ENCODE data around the gene TMEM125.

The TMEM125 gene

DNA sequence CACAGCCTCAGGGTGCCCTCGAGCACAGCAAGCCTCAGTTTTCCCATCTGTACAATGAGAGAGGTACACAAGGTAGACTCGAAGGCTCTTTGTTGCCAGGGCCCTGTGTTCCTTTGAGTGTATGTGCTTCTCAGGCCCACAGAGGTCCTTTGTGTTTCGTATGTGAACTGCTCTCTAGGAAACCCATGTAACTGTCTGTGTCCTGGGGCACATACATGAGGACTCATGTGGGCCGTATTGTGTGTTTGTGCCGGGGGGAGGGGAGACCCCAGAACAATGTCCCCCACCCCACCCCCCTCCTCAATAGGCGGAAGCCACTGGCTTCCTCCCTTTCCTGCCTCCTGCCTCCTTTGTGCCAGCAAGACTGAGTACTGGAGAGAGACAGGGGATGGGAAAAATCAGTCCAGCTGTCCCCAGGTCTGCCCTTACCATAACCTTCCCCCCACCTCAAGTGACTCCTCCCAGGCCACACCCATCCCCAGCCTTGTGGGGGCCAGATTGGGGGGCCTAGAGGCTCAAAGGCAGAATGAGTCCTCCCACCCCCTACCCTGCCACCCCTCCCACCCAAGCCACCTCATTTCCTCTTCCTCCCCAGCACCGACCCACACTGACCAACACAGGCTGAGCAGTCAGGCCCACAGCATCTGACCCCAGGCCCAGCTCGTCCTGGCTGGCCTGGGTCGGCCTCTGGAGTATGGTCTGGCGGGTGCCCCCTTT is 30.8 kb downstream of the TMEM125 start, which contains the start of gene TIE1:
TSS of gene TIE1 (plus strand) at position 605 of the 717 bp plus-strand sequence. CDS start at position 695, 90 bp downstream.
- no peak for DNase-seq (ENCODE audit: low read depth)
- no peak within 1 kb of the TSS for H3K4me3 ChIP-seq (ENCODE audit: low read length)
- no peak within 1 kb of the TSS for H3K9ac ChIP-seq (ENCODE audit: low read length)
- H3K27me3 ChIP-seq (replicated peaks; ENCODE audit: control insufficient read depth, insufficient read depth, low read length): no peaks in the 10 kb centered on the region
- no peaks in the 10 kb centered on the region for H3K9me3 ChIP-seq (ENCODE audit: control insufficient read depth, low read length)
- H3K4me1 ChIP-seq (ENCODE audit: control insufficient read depth, insufficient read depth, low read length): peaks cover 38% of the 10 kb centered on the region
- H3K36me3 ChIP-seq (ENCODE audit: control insufficient read depth, insufficient read depth, low read length, severe bottlenecking): no peaks in the 10 kb centered on the region

DNA sequence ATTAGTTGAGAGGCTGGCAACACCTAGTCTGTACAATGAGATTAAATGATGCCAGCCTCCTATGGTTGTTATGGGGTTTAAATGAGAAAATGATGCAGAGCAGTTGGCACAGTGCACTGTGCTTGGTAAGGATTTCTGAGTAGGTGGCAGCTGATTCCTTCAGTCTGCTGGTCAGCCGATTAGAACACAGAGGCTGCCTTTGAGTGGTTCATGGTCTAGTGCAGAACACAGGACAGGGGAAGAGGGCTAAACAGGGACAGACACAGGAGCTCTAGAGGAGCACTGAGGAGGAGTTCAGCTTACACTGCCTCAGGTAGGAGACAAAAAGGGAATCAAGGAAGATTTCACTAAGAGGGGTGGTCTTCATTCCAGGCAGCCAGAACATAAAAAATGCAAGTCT is 32.4 kb downstream of the TMEM125 start:
- Histone ChIP-seq H3K36me3 (ENCODE audit: control insufficient read depth, insufficient read depth, low read length, severe bottlenecking) (no peaks in the 10 kb centered on the region), H3K27me3 (replicated peaks; ENCODE audit: control insufficient read depth, insufficient read depth, low read length) (no peaks in the 10 kb centered on the region), H3K9me3 (ENCODE audit: control insufficient read depth, low read length) (no peaks in the 10 kb centered on the region), H3K4me1 (ENCODE audit: control insufficient read depth, insufficient read depth, low read length) (peaks cover 21% of the 10 kb centered on the region), H3K9ac (ENCODE audit: low read length) (no peak overlapping the region), H3K4me3 (ENCODE audit: low read length) (no peak overlapping the region)
- no peak for DNase-seq (ENCODE audit: low read depth)

DNA sequence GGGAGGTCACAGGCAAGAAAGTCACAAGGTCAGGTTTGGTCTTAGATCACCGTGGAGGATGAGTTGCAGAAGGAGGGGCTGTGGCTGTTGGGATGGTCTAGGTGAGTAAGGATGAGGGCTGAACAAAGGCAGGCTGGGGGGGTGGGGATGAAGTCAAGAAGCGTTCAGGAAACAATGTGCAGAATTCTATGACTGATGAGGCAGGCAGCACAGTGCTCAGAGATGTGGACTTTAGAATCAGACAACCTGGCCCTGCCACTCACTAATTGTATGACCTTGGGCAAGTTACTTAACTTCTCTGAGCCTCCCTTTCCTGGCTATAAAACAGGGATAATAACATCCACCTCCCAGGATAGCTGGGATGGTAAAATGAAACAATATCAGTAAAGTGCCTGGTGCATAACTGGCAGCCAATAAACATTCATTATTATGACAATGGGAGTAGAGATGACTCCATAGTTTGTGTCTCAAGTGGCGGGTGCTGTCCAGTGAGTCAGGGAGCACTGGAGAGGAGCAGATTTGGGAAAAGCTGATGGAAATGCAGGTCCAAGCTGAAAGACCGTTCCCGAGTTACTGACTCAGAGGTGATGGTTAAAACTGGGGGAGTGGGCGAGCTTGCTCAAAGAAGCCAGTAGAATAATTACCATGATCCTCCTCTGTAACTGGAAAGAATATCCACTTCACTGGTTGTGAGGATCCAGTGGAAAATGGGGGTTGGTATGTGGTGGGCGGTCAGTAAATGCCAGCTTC is 33.1 kb downstream of the TMEM125 start:
- Histone ChIP-seq H3K27me3 (replicated peaks; ENCODE audit: control insufficient read depth, insufficient read depth, low read length) (peaks cover 3% of the 10 kb centered on the region), H3K4me3 (ENCODE audit: low read length) (no peak overlapping the region), H3K4me1 (ENCODE audit: control insufficient read depth, insufficient read depth, low read length) (peaks cover 18% of the 10 kb centered on the region), H3K9me3 (ENCODE audit: control insufficient read depth, low read length) (no peaks in the 10 kb centered on the region), H3K36me3 (ENCODE audit: control insufficient read depth, insufficient read depth, low read length, severe bottlenecking) (no peaks in the 10 kb centered on the region), H3K9ac (ENCODE audit: low read length) (no peak overlapping the region)
- no peak for DNase-seq (ENCODE audit: low read depth)

DNA sequence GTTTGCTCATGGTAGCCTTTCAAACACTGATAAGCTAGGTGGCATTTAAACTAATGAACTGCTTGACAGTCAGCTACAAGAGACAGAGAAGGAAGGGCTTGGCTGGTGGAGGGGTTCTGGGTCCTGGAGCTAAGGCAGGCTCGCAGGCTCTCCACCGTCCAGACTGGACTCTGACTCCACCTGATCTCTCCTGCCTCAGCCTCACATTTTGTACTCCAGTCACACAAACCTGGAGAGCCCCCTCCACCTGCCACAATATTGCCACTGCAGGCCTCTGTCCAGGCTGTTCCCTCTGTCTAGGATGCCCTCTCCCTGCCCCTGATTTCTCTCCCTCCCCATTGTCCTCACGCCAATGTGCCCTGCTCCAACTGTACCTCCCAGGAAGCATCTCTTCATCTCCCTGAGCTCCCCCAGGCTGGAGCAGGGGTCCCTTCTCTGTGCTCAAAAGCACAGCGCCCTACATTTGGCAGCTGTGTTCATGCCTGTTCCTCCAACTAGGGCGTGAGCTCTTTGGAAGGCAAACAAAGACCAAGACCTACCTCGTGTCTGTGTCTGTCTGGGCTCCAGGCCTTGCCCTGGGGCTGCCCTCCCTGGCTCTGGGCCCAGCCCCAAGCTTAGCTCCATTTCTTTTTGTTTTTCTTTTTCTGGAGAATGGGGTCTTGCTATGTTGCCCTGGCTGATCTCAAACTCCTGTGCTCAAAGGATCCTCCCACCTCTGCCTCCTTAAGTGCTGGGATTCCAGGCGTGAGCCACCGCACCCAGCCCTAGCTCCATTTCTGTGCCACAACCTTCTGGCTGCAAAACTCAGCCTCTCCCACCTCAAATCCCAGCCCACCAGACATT is 33.9 kb downstream of the TMEM125 start:
- H3K27me3 ChIP-seq (replicated peaks; ENCODE audit: control insufficient read depth, insufficient read depth, low read length): peaks cover 3% of the 10 kb centered on the region
- H3K9ac ChIP-seq (ENCODE audit: low read length): peak overlapping the region; percentile 63
- peaks cover 18% of the 10 kb centered on the region for H3K4me1 ChIP-seq (ENCODE audit: control insufficient read depth, insufficient read depth, low read length)
- no peak for DNase-seq (ENCODE audit: low read depth)
- H3K4me3 ChIP-seq (ENCODE audit: low read length): no peak overlapping the region
- no peaks in the 10 kb centered on the region for H3K9me3 ChIP-seq (ENCODE audit: control insufficient read depth, low read length)
- no peaks in the 10 kb centered on the region for H3K36me3 ChIP-seq (ENCODE audit: control insufficient read depth, insufficient read depth, low read length, severe bottlenecking)

DNA sequence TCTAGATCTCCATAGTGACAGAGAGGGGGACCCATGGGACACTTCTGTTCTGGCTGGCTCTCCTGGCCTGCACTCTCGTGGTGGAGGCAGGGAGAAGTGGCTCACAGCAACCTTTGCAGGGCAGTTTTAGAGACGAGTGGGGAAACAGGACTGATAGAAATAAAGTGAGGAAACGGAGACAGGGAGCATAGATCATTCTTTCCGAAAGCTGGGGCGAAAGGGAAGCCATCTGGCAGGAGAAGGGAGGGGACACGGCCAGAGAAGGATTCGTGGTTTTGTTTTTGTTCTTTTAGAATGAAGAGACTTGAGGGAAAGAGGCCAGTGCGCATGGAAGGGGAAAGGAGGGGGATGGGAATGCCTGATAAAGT is 34.5 kb downstream of the TMEM125 start:
- Histone ChIP-seq H3K27me3 (replicated peaks; ENCODE audit: control insufficient read depth, insufficient read depth, low read length) (peaks cover 3% of the 10 kb centered on the region), H3K4me1 (ENCODE audit: control insufficient read depth, insufficient read depth, low read length) (peaks cover 18% of the 10 kb centered on the region), H3K9me3 (ENCODE audit: control insufficient read depth, low read length) (no peaks in the 10 kb centered on the region), H3K36me3 (ENCODE audit: control insufficient read depth, insufficient read depth, low read length, severe bottlenecking) (no peaks in the 10 kb centered on the region), H3K9ac (ENCODE audit: low read length) (peak overlapping the region; percentile 63), H3K4me3 (ENCODE audit: low read length) (no peak overlapping the region)
- DNase-seq (ENCODE audit: low read depth): no peak

DNA sequence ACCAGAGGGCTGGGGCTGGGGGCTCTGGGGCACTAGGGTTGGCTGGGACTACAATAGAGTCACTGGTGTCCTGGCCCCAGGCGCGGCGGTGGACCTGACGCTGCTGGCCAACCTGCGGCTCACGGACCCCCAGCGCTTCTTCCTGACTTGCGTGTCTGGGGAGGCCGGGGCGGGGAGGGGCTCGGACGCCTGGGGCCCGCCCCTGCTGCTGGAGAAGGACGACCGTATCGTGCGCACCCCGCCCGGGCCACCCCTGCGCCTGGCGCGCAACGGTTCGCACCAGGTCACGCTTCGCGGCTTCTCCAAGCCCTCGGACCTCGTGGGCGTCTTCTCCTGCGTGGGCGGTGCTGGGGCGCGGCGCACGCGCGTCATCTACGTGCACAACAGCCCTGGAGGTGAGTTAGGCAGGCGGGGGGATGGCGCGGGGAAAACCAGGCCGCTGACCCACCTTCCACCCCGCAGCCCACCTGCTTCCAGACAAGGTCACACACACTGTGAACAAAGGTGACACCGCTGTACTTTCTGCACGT is 35.1 kb downstream of the TMEM125 start:
- Histone ChIP-seq H3K4me3 (ENCODE audit: low read length) (no peak overlapping the region), H3K9ac (ENCODE audit: low read length) (peak overlapping the region; percentile 63), H3K9me3 (ENCODE audit: control insufficient read depth, low read length) (no peaks in the 10 kb centered on the region), H3K27me3 (replicated peaks; ENCODE audit: control insufficient read depth, insufficient read depth, low read length) (peaks cover 3% of the 10 kb centered on the region), H3K36me3 (ENCODE audit: control insufficient read depth, insufficient read depth, low read length, severe bottlenecking) (no peaks in the 10 kb centered on the region), H3K4me1 (ENCODE audit: control insufficient read depth, insufficient read depth, low read length) (peaks cover 18% of the 10 kb centered on the region)
- DNase-seq (ENCODE audit: low read depth): no peak

DNA sequence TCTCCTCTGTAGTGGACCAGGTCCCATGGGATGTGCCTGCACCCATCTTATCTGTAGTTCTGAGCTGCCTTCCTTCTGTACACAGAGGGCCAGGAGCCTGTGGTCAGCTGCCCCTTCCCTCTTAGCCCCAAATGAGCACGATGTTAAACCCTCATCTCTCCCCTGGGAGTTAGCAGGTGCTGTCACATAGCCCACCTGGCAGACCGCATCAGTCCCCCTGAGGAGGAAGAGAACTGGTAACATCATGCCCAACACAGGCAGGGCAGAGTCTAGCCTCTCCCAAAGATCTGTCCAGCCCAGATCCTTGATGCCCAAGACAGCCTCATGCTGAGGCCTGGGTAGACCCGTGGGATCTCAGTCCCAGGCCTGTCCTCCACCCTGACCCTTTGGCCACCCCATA is 35.7 kb downstream of the TMEM125 start:
- Histone ChIP-seq H3K36me3 (ENCODE audit: control insufficient read depth, insufficient read depth, low read length, severe bottlenecking) (no peaks in the 10 kb centered on the region), H3K4me3 (ENCODE audit: low read length) (no peak overlapping the region)
- no peak for DNase-seq (ENCODE audit: low read depth)

DNA sequence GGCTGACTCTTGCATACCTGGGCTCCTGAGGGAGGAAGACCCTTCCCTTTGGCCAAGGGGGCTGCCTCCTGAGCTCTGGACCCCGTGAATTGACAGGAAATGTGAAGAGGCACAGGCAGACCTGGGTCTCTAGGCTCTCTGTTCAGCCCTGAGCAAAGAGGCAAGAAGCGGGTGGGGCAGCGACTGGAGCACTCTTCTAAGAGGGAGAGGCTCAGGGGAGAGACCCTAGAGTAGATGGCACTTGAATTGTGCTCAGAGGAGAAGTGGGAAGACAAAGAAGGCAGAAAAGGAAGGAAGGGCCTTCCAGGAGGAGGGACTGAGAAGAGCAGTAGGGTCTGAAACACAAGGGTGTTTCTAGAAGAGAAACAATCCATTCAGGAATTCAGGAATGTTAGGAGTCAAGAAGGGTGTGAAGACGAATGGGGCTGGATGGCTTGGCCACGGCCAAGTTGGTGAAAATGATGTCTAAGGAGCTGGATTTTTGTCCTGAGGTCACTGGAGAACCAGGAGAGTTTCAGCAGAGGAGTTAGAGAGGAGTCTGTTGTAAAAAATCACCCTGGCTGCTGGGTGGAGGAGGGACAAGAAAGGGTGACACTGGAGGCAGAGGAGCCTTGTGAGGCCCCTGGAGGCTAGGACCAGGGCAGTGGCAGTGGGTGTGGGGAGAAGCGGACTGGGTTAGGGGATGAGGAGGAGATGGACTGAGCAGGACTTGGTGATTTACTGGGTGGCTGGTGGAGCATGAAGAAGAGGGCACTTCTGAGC is 36.3 kb downstream of the TMEM125 start:
- peaks cover 18% of the 10 kb centered on the region for H3K4me1 ChIP-seq (ENCODE audit: control insufficient read depth, insufficient read depth, low read length)
- no peak overlapping the region for H3K9ac ChIP-seq (ENCODE audit: low read length)
- no peak for DNase-seq (ENCODE audit: low read depth)
- H3K4me3 ChIP-seq (ENCODE audit: low read length): no peak overlapping the region
- no peaks in the 10 kb centered on the region for H3K9me3 ChIP-seq (ENCODE audit: control insufficient read depth, low read length)
- H3K36me3 ChIP-seq (ENCODE audit: control insufficient read depth, insufficient read depth, low read length, severe bottlenecking): no peaks in the 10 kb centered on the region
- peaks cover 8% of the 10 kb centered on the region for H3K27me3 ChIP-seq (replicated peaks; ENCODE audit: control insufficient read depth, insufficient read depth, low read length)

More for the DNA sequence above, 35.7 kb downstream of the TMEM125 start:
- H3K9ac ChIP-seq (ENCODE audit: low read length): no peak overlapping the region
- no peaks in the 10 kb centered on the region for H3K9me3 ChIP-seq (ENCODE audit: control insufficient read depth, low read length)
- peaks cover 18% of the 10 kb centered on the region for H3K4me1 ChIP-seq (ENCODE audit: control insufficient read depth, insufficient read depth, low read length)
- peaks cover 4% of the 10 kb centered on the region for H3K27me3 ChIP-seq (replicated peaks; ENCODE audit: control insufficient read depth, insufficient read depth, low read length)

DNA sequence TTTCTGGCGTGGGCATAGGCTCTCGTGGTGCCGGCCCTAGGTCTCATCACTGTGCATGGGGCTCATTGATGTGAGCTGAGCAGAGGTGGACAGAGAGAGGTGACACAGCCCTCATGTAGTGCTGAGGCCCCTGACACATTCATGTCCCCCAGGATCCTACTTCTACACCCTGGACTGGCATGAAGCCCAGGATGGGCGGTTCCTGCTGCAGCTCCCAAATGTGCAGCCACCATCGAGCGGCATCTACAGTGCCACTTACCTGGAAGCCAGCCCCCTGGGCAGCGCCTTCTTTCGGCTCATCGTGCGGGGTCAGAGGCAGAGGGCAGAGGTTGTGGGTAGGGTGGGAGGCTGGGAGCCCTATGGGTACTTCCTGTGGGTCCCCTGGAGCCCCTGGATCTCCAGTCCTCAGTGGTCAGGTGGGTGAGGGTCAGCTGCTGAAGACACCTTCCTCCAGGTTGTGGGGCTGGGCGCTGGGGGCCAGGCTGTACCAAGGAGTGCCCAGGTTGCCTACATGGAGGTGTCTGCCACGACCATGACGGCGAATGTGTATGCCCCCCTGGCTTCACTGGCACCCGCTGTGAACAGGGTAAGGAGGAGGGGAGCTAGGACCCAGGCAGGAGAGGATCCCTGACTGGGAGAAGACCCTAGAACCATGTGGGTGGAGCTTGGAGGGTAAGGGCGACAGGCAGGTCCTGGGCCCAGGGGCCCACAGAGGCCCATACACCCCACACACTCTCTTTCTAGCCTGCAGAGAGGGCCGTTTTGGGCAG is 37.1 kb downstream of the TMEM125 start:
- Histone ChIP-seq H3K4me1 (ENCODE audit: control insufficient read depth, insufficient read depth, low read length) (peaks cover 23% of the 10 kb centered on the region), H3K36me3 (ENCODE audit: control insufficient read depth, insufficient read depth, low read length, severe bottlenecking) (no peaks in the 10 kb centered on the region), H3K27me3 (replicated peaks; ENCODE audit: control insufficient read depth, insufficient read depth, low read length) (peaks cover 8% of the 10 kb centered on the region), H3K4me3 (ENCODE audit: low read length) (no peak overlapping the region), H3K9me3 (ENCODE audit: control insufficient read depth, low read length) (no peaks in the 10 kb centered on the region), H3K9ac (ENCODE audit: low read length) (no peak overlapping the region)
- DNase-seq (ENCODE audit: low read depth): no peak

All from adipocyte (in vitro differentiated cells).